Activated T-helper 17 cell treated with anti-CD3 and anti-CD28 coated beads, Interleukin-2, amount 50 U/mL, for 72 hours (primary cell): ENCODE data around the gene CAMK1D. TPM values are rescaled to one million over a fixed set of nuclear protein-coding genes. Genes with fewer than 3 reads are reported as not detected.

ENCODE experiments used
- ATAC-seq: fragments of 150-1000 bp; cut with Tn5 transposase; replicated peaks from 2 replicates; pipeline ENCODE4 v1.10.0; 2021; ENCODE audit warnings: mild to moderate bottlenecking, moderate library complexity
- H3K27ac Mint-ChIP-seq: one replicate; pipeline ENCODE4 v1.8.0; 2022; ENCODE audit warnings: mixed read lengths
- H3K27me3 Mint-ChIP-seq: one replicate; pipeline ENCODE4 v1.8.0; 2022; ENCODE audit warnings: mixed read lengths
- H3K36me3 Mint-ChIP-seq: one replicate; pipeline ENCODE4 v1.8.0; 2022; ENCODE audit warnings: low read depth, mild to moderate bottlenecking, mixed read lengths
- H3K4me1 Mint-ChIP-seq: one replicate; pipeline ENCODE4 v1.8.0; 2022; ENCODE audit warnings: mixed read lengths
- H3K4me3 Mint-ChIP-seq: one replicate; pipeline ENCODE4 v1.8.0; 2022; ENCODE audit warnings: mild to moderate bottlenecking, mixed read lengths
- H3K9me3 Mint-ChIP-seq: one replicate; pipeline ENCODE4 v1.8.0; 2022; ENCODE audit warnings: mixed read lengths
- total RNA-seq, 2 donors: library from RNA; stranded (reverse); gene quantifications; one replicate each; pipeline ENCODE4 v1.2.3, GENCODE V29; 2022

The CAMK1D gene
- total RNA-seq, 2 donors from 2014 or later: 10.9 to 20.7 TPM

GRCh38 chr10:12631787-12632562 is 282.6 kb downstream of the CAMK1D start:
- Mint-ChIP-seq H3K4me3 (no peak overlapping the region), H3K4me1 (peaks cover 34% of the 10 kb centered on the region), H3K27me3 (no peaks in the 10 kb centered on the region), H3K27ac (no peak overlapping the region), H3K9me3 (no peaks in the 10 kb centered on the region), H3K36me3 (no peaks in the 10 kb centered on the region)
- ATAC-seq: no peak

- peak; percentile 27 for ATAC-seq
- H3K9me3 Mint-ChIP-seq: no peaks in the 10 kb centered on the region
- H3K36me3 Mint-ChIP-seq: no peaks in the 10 kb centered on the region
- H3K27me3 Mint-ChIP-seq: no peaks in the 10 kb centered on the region
- peak overlapping the region; percentile 94 for H3K27ac Mint-ChIP-seq
- H3K4me1 Mint-ChIP-seq: peaks cover 36% of the 10 kb centered on the region
- H3K4me3 Mint-ChIP-seq: peak overlapping the region; percentile 80
Observed at GRCh38 chr10:12633776-12634620, 284.7 kb downstream of the CAMK1D start.

- peak overlapping the region; percentile 94 for H3K27ac Mint-ChIP-seq
Observed at GRCh38 chr10:12634621-12634931, 285.2 kb downstream of the CAMK1D start.

GRCh38 chr10:12635127-12635541 is 285.8 kb downstream of the CAMK1D start:
- Mint-ChIP-seq H3K4me1 (peaks cover 27% of the 10 kb centered on the region), H3K4me3 (peak overlapping the region; percentile 80), H3K9me3 (no peaks in the 10 kb centered on the region), H3K27ac (peak overlapping the region; percentile 94), H3K27me3 (no peaks in the 10 kb centered on the region), H3K36me3 (no peaks in the 10 kb centered on the region)
- peak; percentile 90 for ATAC-seq

More at GRCh38 chr10:12634621-12634931, 285.2 kb downstream of the CAMK1D start:
- no peak for ATAC-seq
- no peaks in the 10 kb centered on the region for H3K36me3 Mint-ChIP-seq
- no peaks in the 10 kb centered on the region for H3K9me3 Mint-ChIP-seq
- H3K4me1 Mint-ChIP-seq: peaks cover 30% of the 10 kb centered on the region
- H3K27me3 Mint-ChIP-seq: no peaks in the 10 kb centered on the region
- peak overlapping the region; percentile 80 for H3K4me3 Mint-ChIP-seq

- Mint-ChIP-seq H3K27ac (peak overlapping the region; percentile 94), H3K36me3 (no peaks in the 10 kb centered on the region), H3K27me3 (no peaks in the 10 kb centered on the region), H3K9me3 (no peaks in the 10 kb centered on the region), H3K4me1 (peaks cover 27% of the 10 kb centered on the region), H3K4me3 (peak overlapping the region; percentile 80)
- no peak for ATAC-seq
Observed at GRCh38 chr10:12636571-12636970, 287.2 kb downstream of the CAMK1D start.

GRCh38 chr10:12637649-12638048 is 288.3 kb downstream of the CAMK1D start:
- H3K36me3 Mint-ChIP-seq: no peaks in the 10 kb centered on the region
- peaks cover 27% of the 10 kb centered on the region for H3K4me1 Mint-ChIP-seq
- no peaks in the 10 kb centered on the region for H3K27me3 Mint-ChIP-seq
- ATAC-seq: no peak
- peak overlapping the region; percentile 6 for H3K27ac Mint-ChIP-seq
- no peaks in the 10 kb centered on the region for H3K9me3 Mint-ChIP-seq
- H3K4me3 Mint-ChIP-seq: peak overlapping the region; percentile 80

- H3K27me3 Mint-ChIP-seq: no peaks in the 10 kb centered on the region
- H3K27ac Mint-ChIP-seq: peak overlapping the region; percentile 6
- H3K4me1 Mint-ChIP-seq: peaks cover 27% of the 10 kb centered on the region
- no peaks in the 10 kb centered on the region for H3K36me3 Mint-ChIP-seq
- no peaks in the 10 kb centered on the region for H3K9me3 Mint-ChIP-seq
- no peak for ATAC-seq
- no peak overlapping the region for H3K4me3 Mint-ChIP-seq
Observed at GRCh38 chr10:12638103-12638502, 288.8 kb downstream of the CAMK1D start.

- peak overlapping the region; percentile 6 for H3K27ac Mint-ChIP-seq
- no peaks in the 10 kb centered on the region for H3K27me3 Mint-ChIP-seq
- H3K4me3 Mint-ChIP-seq: no peak overlapping the region
- H3K36me3 Mint-ChIP-seq: no peaks in the 10 kb centered on the region
- H3K4me1 Mint-ChIP-seq: peaks cover 27% of the 10 kb centered on the region
- no peaks in the 10 kb centered on the region for H3K9me3 Mint-ChIP-seq
- ATAC-seq: no peak
Observed at GRCh38 chr10:12638781-12639180, 289.4 kb downstream of the CAMK1D start.

- no peak for ATAC-seq
- Mint-ChIP-seq H3K4me1 (peaks cover 28% of the 10 kb centered on the region), H3K27me3 (no peaks in the 10 kb centered on the region), H3K27ac (no peak overlapping the region), H3K9me3 (no peaks in the 10 kb centered on the region), H3K36me3 (no peaks in the 10 kb centered on the region), H3K4me3 (no peak overlapping the region)
Observed at GRCh38 chr10:12639996-12640944, 290.9 kb downstream of the CAMK1D start.

- Mint-ChIP-seq H3K36me3 (no peaks in the 10 kb centered on the region), H3K27me3 (no peaks in the 10 kb centered on the region), H3K4me1 (peaks cover 20% of the 10 kb centered on the region), H3K9me3 (no peaks in the 10 kb centered on the region), H3K4me3 (no peak overlapping the region), H3K27ac (no peak overlapping the region)
- no peak for ATAC-seq
Observed at GRCh38 chr10:12642036-12642435, 292.7 kb downstream of the CAMK1D start.

GRCh38 chr10:12643279-12643678 is 293.9 kb downstream of the CAMK1D start:
- Mint-ChIP-seq H3K9me3 (no peaks in the 10 kb centered on the region), H3K27me3 (no peaks in the 10 kb centered on the region), H3K4me1 (peaks cover 16% of the 10 kb centered on the region), H3K27ac (no peak overlapping the region), H3K4me3 (no peak overlapping the region), H3K36me3 (no peaks in the 10 kb centered on the region)
- no peak for ATAC-seq

- H3K36me3 Mint-ChIP-seq: no peaks in the 10 kb centered on the region
- ATAC-seq: peak; percentile 87
- H3K4me1 Mint-ChIP-seq: peaks cover 14% of the 10 kb centered on the region
- peak overlapping the region; percentile 54 for H3K4me3 Mint-ChIP-seq
- peak overlapping the region; percentile 81 for H3K27ac Mint-ChIP-seq
- H3K27me3 Mint-ChIP-seq: no peaks in the 10 kb centered on the region
- H3K9me3 Mint-ChIP-seq: no peaks in the 10 kb centered on the region
Observed at GRCh38 chr10:12644380-12645144, 295.2 kb downstream of the CAMK1D start.

- H3K36me3 Mint-ChIP-seq: peaks cover 5% of the 10 kb centered on the region
- peaks cover 14% of the 10 kb centered on the region for H3K4me1 Mint-ChIP-seq
- H3K27ac Mint-ChIP-seq: peak overlapping the region; percentile 81
- no peak for ATAC-seq
- H3K9me3 Mint-ChIP-seq: no peaks in the 10 kb centered on the region
- H3K27me3 Mint-ChIP-seq: no peaks in the 10 kb centered on the region
- H3K4me3 Mint-ChIP-seq: peak overlapping the region; percentile 54
Observed at GRCh38 chr10:12645449-12645848, 296.1 kb downstream of the CAMK1D start.
